ENCODE measurements around the gene RSAD2.

The RSAD2 gene

GRCh38 chr2:6864231-6864754 is 13.3 kb upstream of the RSAD2 start:
- no peak for TF ChIP-seq CTCF (IDR thresholded peaks at IDR 0.05; ENCODE audit: borderline replicate concordance, insufficient read depth, low read depth, low read length)
- peak overlapping the region; percentile 50 for H3K4me3 ChIP-seq (ENCODE audit: low read depth, low read length)

DNA sequence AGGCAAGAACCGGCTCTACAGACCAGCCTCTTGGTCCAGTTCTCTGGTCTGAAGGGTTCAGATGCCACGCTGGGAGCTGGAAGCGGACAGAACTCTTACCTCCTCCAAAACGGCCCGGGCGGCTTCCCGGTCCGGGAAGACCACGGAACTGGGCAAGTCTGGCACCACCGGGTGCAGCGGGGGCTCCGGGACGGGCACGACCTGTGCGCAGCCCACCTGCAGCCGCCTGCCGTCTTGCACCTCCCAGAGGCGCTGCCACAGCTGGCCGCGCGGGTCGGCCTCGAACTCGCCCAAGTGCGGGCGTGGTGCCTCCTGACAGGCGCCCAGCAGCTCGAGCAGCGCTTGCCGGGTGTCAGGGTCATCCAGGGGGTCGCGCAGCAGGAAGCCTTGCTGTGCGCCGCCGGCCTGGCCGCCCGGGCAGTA is 12.6 kb upstream of the RSAD2 start:
- peak overlapping the region; percentile 50 for H3K4me3 ChIP-seq (ENCODE audit: low read depth, low read length)
- no peak for TF ChIP-seq CTCF (IDR thresholded peaks at IDR 0.05; ENCODE audit: borderline replicate concordance, insufficient read depth, low read depth, low read length)

DNA sequence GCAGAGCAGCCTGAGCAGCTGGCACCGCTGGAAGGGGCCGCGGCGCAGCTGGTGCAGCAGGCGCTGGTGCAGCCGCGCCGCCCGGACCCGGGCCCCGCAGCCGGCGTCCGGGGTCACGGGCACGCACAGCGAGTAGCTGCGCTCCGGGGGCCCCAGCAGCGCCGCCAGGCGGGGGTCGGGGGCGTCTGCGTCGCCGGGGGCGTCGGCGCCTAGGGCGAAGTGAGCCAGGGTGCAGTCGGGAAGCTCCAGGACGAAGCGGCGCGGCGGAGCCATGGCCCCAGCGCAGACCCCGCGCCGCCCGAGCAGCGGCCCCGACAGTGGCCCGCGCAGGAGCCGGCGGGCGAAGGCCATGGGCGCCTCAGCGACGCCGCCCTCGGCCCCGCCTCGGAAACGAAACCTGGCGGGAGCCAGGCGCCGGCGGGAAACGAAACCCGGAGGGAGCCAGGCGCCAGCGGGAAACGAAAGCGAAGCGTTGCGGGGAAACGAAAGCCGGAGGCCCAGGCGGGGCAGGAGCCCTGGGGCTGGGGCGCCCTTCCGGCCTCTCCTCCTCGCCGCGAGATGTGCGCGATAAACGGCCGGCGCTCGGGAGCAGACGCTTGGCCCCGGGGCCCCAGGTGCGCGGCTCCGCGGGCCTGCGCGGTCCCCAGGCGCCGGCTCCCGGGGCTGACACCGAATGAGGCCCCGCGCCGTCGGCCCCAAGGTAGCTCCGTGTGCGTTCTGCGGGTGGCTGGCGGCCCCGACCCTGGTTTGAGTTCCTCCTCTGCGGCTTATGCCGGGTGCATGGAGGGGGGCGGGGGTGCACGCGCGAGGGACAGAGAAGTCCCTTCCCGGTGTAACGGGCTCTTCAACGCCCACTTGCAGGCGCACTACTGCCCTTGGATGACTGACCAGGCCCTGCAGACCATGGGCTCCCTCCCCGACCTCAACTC is 12.0 kb upstream of the RSAD2 start, which contains the start of gene CMPK2:
TSS of gene CMPK2 (minus strand) at position 562 of the 929 bp plus-strand sequence. CDS start at position 351, 211 bp downstream.
- TF ChIP-seq CTCF (IDR thresholded peaks at IDR 0.05; ENCODE audit: borderline replicate concordance, insufficient read depth, low read depth, low read length): peak; percentile 66

DNA sequence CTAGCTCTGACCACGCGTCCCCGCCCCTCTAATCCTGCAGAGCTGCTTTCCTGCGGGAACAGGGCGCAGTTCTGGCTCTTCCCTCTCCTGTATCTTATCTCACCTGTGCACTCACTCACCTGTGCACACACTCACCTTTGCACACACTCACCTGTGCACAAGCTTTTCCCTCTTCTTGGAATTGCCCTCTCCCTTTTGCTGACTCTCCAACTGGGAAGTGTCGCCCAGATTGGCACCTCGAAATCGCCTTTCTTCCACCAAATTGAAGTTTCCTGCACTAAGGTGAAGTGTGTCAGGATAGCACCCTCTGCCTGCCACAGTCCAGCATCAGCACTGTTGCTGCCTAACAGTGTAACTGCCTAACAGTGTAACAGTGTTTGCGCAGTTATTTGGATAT is 11.3 kb upstream of the RSAD2 start:
- TF ChIP-seq CTCF (IDR thresholded peaks at IDR 0.05; ENCODE audit: borderline replicate concordance, insufficient read depth, low read depth, low read length): peak; percentile 48; the same call in 1 of the 2 replicates
- H3K4me3 ChIP-seq (ENCODE audit: low read depth, low read length): peak overlapping the region; percentile 50

More for the DNA sequence above, 12.0 kb upstream of the RSAD2 start, which contains the start of gene CMPK2:
- peak within 1 kb of the TSS; percentile 50 for H3K4me3 ChIP-seq (ENCODE audit: low read depth, low read length)

DNA sequence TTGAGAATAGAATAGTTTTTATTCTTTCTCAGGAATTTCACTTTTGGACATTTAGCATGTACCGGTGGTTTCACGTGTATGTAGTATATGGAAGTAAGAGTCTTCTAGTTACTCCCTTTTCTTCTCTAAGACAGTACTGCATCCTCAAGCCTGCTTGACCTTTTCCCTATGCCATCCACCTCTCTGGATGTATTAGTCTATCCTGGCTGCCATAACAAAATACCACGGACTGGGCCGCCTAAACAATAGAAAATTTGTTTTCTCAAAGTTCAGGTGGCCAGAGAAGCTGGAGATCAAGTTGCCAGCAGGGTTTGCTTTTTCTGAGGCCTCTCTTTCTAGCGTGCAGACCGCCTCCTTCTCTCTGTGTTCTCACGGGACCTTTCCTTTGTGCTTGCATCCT is 10.6 kb upstream of the RSAD2 start:
- TF ChIP-seq CTCF (IDR thresholded peaks at IDR 0.05; ENCODE audit: borderline replicate concordance, insufficient read depth, low read depth, low read length): no peak
- no peak overlapping the region for H3K4me3 ChIP-seq (ENCODE audit: low read depth, low read length)

DNA sequence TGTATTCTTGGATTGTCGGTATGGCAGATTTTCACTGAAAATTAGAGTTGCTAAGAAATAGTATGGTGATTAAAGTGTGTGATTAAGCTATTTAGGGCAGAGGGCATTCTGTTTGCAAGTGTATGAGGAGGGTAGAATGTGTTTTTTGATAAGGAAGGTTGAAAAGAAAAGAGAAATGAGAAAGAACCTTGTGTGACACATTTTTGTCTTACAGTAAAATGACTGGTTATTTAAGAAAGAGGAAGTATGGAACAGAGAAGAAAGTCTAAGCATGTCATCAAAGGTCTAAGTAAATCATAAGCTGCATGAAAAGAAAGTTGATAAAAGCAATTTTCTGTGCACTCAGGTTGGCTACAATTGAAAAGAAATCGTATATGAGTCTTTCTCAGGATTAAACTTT is 5.2 kb upstream of the RSAD2 start:
- no peak for TF ChIP-seq CTCF (IDR thresholded peaks at IDR 0.05; ENCODE audit: borderline replicate concordance, insufficient read depth, low read depth, low read length)
- no peak overlapping the region for H3K4me3 ChIP-seq (ENCODE audit: low read depth, low read length)

Measured in GM12875 (cell line).